Erythroblast (primary cell): Measurements from ENCODE around the gene CHERP.

ENCODE experiments used
- GATA1 ChIP-seq: IDR thresholded peaks from 2 replicates; pipeline ENCODE4 v1.6.1; 2011; ENCODE audit warnings: low read depth, mild to moderate bottlenecking, control low read depth, low read length, moderate library complexity
- POLR2A ChIP-seq: IDR thresholded peaks from 2 replicates; pipeline ENCODE4 v1.6.1; 2011; ENCODE audit warnings: mild to moderate bottlenecking, low read length

DNA sequence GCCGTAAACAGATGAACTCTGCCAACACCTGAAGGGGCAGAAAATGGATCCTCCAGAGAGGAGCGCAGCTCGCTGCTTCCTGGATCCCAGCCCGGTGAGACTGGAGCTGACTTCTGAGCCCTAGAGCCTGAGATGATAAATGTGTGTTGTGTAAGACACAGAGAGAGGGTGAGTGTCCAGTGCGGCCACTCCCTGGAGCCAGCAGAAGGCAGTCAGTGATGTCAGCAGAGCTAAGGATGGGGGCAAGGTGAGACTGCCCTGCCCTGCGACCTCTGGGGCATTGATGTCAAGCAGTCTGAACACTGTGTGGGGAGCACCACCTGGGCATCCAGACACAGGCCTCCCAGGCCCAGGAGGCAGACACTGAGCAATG is 39.7 kb upstream of the CHERP start:
- TF ChIP-seq POLR2A (no peak), GATA1 (no peak)
